Subcutaneous abdominal adipose tissue (tissue), 5 donors: ENCODE data around the gene CARF.

ENCODE experiments used
- H3K27ac ChIP-seq: one replicate; pipeline ENCODE4 v1.7.0; 2013; ENCODE audit warnings: low read depth, mild to moderate bottlenecking, inconsistent platforms, low read length, moderate library complexity
- H3K27me3 ChIP-seq, 5 donors: one replicate each; pipeline ENCODE4 v1.7.0; 2013; ENCODE audit warnings: low read length in 5 of 5, inconsistent platforms in 1 of 5; ENCODE audit not compliant: control insufficient read depth in 5 of 5, insufficient read depth in 4 of 5
- H3K36me3 ChIP-seq, 5 donors: one replicate each; pipeline ENCODE4 v1.7.0; 2013; ENCODE audit warnings: low read length in 5 of 5; ENCODE audit not compliant: control insufficient read depth in 5 of 5, insufficient read depth in 5 of 5
- H3K4me1 ChIP-seq, 5 donors: one replicate each; pipeline ENCODE4 v1.7.0; 2013; ENCODE audit warnings: low read length in 5 of 5, mild to moderate bottlenecking in 3 of 5, moderate library complexity in 1 of 5; ENCODE audit not compliant: control insufficient read depth in 5 of 5, insufficient read depth in 5 of 5
- H3K4me3 ChIP-seq, 5 donors: one replicate each; pipeline ENCODE4 v1.7.0; 2013; ENCODE audit warnings: low read length in 5 of 5, low read depth in 1 of 5
- H3K9ac ChIP-seq, 5 donors: one replicate each; pipeline ENCODE4 v1.7.0; 2013; ENCODE audit warnings: low read length in 5 of 5, mild to moderate bottlenecking in 4 of 5, moderate library complexity in 3 of 5
- H3K9me3 ChIP-seq, 5 donors: one replicate each; pipeline ENCODE4 v1.7.0; 2013; ENCODE audit warnings: low read length in 5 of 5; ENCODE audit not compliant: control insufficient read depth in 5 of 5
- donor health status: healthy.
- donor health status: healthy.
- donor health status: healthy.
- donor health status: healthy.
- donor health status: healthy.

The CARF gene

GRCh38 chr2:203014456-203015199 lies 102.6 kb downstream of the CARF start, which contains the start of gene NBEAL1:
Gene NBEAL1, plus strand, starts transcription at chr2:203014875. Its CDS starts 1,510 bp downstream, at chr2:203016385.
- peak within 1 kb of the TSS; percentile 60 to 98 (median 95) for H3K9ac ChIP-seq
- H3K36me3 ChIP-seq, result no peaks in the 10 kb centered on the region
- H3K9me3 ChIP-seq, result no peaks in the 10 kb centered on the region
- peaks cover 0 to 3% (median 0%) of the 10 kb centered on the region in 5 donors for H3K27me3 ChIP-seq
- peak within 1 kb of the TSS; percentile 95 for H3K27ac ChIP-seq
- peak within 1 kb of the TSS; percentile 96 to 99 (median 98) for H3K4me3 ChIP-seq
- peaks cover 5 to 46% (median 34%) of the 10 kb centered on the region in 5 donors for H3K4me1 ChIP-seq

GRCh38 chr2:203016716-203017115 lies 104.6 kb downstream of the CARF start:
- no peaks in the 10 kb centered on the region for H3K36me3 ChIP-seq
- peak overlapping the region; percentile 38 to 99 (median 69) for H3K4me3 ChIP-seq
- peak overlapping the region; percentile 95 for H3K27ac ChIP-seq
- no peaks in the 10 kb centered on the region for H3K9me3 ChIP-seq
- peak overlapping the region; percentile 34 to 98 (median 81) for H3K9ac ChIP-seq
- peaks cover 0 to 3% (median 0%) of the 10 kb centered on the region in 5 donors for H3K27me3 ChIP-seq
- H3K4me1 ChIP-seq, result peaks cover 5 to 52% (median 39%) of the 10 kb centered on the region in 5 donors

- Histone ChIP-seq H3K9ac (peak overlapping the region in 4 of 5 donors; percentile 4 to 98 (median 69)), H3K9me3 (no peaks in the 10 kb centered on the region), H3K4me1 (peaks cover 5 to 63% (median 48%) of the 10 kb centered on the region in 5 donors), H3K27me3 (peaks cover 0 to 3% (median 0%) of the 10 kb centered on the region in 5 donors), H3K36me3 (no peaks in the 10 kb centered on the region), H3K27ac (peak overlapping the region; percentile 26), H3K4me3 (peak overlapping the region; percentile 47 to 99 (median 54))
Measured at GRCh38 chr2:203018181-203018580, 106.1 kb downstream of the CARF start.

- Histone ChIP-seq H3K36me3 (no peaks in the 10 kb centered on the region), H3K9me3 (no peaks in the 10 kb centered on the region), H3K4me1 (peaks cover 5 to 60% (median 50%) of the 10 kb centered on the region in 5 donors), H3K27me3 (peaks cover 0 to 3% (median 0%) of the 10 kb centered on the region in 5 donors), H3K4me3 (peak overlapping the region; percentile 47 to 99 (median 54)), H3K27ac (peak overlapping the region; percentile 26), H3K9ac (peak overlapping the region in 4 of 5 donors; percentile 4 to 98 (median 69))
Measured at GRCh38 chr2:203019142-203019541, 107.1 kb downstream of the CARF start.

GRCh38 chr2:203021991-203022390 lies 109.9 kb downstream of the CARF start:
- Histone ChIP-seq H3K4me3 (peak overlapping the region in 1 of 5 donors; percentile 40), H3K27ac (peak overlapping the region; percentile 52), H3K27me3 (no peaks in the 10 kb centered on the region), H3K36me3 (no peaks in the 10 kb centered on the region), H3K9ac (peak overlapping the region in 1 of 5 donors; percentile 39), H3K9me3 (no peaks in the 10 kb centered on the region), H3K4me1 (peaks cover 5 to 51% (median 39%) of the 10 kb centered on the region in 5 donors)

- H3K27me3 ChIP-seq, result no peaks in the 10 kb centered on the region
- peak overlapping the region in 2 of 5 donors; percentile 11 to 35 for H3K9ac ChIP-seq
- no peaks in the 10 kb centered on the region for H3K9me3 ChIP-seq
- H3K36me3 ChIP-seq, result no peaks in the 10 kb centered on the region
- H3K4me3 ChIP-seq, result peak overlapping the region in 2 of 5 donors; percentile 11 to 34
- peaks cover 5 to 44% (median 38%) of the 10 kb centered on the region in 5 donors for H3K4me1 ChIP-seq
- H3K27ac ChIP-seq, result peak overlapping the region; percentile 52
Measured at GRCh38 chr2:203022751-203023150, 110.7 kb downstream of the CARF start.

GRCh38 chr2:203025592-203025991 lies 113.5 kb downstream of the CARF start:
- H3K4me1 ChIP-seq, result peaks cover 3 to 32% (median 18%) of the 10 kb centered on the region in 5 donors
- H3K9me3 ChIP-seq, result no peaks in the 10 kb centered on the region
- no peaks in the 10 kb centered on the region for H3K36me3 ChIP-seq
- H3K9ac ChIP-seq, result no peak overlapping the region
- H3K4me3 ChIP-seq, result no peak overlapping the region
- H3K27me3 ChIP-seq, result no peaks in the 10 kb centered on the region
- no peak overlapping the region for H3K27ac ChIP-seq

GRCh38 chr2:203030545-203030944 lies 118.5 kb downstream of the CARF start:
- H3K9me3 ChIP-seq, result no peaks in the 10 kb centered on the region
- H3K27ac ChIP-seq, result no peak overlapping the region
- H3K36me3 ChIP-seq, result no peaks in the 10 kb centered on the region
- peaks cover 0 to 4% (median 1%) of the 10 kb centered on the region in 5 donors for H3K4me1 ChIP-seq
- no peaks in the 10 kb centered on the region for H3K27me3 ChIP-seq
- no peak overlapping the region for H3K4me3 ChIP-seq
- no peak overlapping the region for H3K9ac ChIP-seq

- H3K27ac ChIP-seq, result no peak overlapping the region
- H3K36me3 ChIP-seq, result no peaks in the 10 kb centered on the region
- H3K27me3 ChIP-seq, result no peaks in the 10 kb centered on the region
- H3K9me3 ChIP-seq, result no peaks in the 10 kb centered on the region
- H3K9ac ChIP-seq, result no peak overlapping the region
- peaks cover 0 to 6% (median 0%) of the 10 kb centered on the region in 5 donors for H3K4me1 ChIP-seq
- H3K4me3 ChIP-seq, result no peak overlapping the region
Measured at GRCh38 chr2:203030991-203031390, 118.9 kb downstream of the CARF start.

- Histone ChIP-seq H3K4me3 (no peak overlapping the region), H3K27me3 (no peaks in the 10 kb centered on the region), H3K4me1 (peaks cover 0 to 23% (median 0%) of the 10 kb centered on the region in 5 donors), H3K36me3 (no peaks in the 10 kb centered on the region), H3K27ac (no peak overlapping the region), H3K9ac (no peak overlapping the region), H3K9me3 (no peaks in the 10 kb centered on the region)
Measured at GRCh38 chr2:203033395-203033794, 121.3 kb downstream of the CARF start.
